HG03095 (cell line): ENCODE results near the gene PCDHGB5.
"Not testable (repeated sequence)": the region's sequence is repeated elsewhere in the genome, so short reads cannot be mapped to it uniquely, and the experiment has no call there.

ENCODE experiments used
- ATAC-seq: cut with Tn5 transposase; IDR thresholded peaks from one replicate; pipeline ENCODE4 v1.9.1; 2021; ENCODE audit warnings: moderate library complexity; ENCODE audit not compliant: unreplicated experiment

The PCDHGB5 gene

GRCh38 chr5:141375444-141376155, 22.1 kb upstream of the PCDHGB5 start:
- not testable (repeated sequence) for ATAC-seq

GRCh38 chr5:141382469-141383294, 15.1 kb upstream of the PCDHGB5 start, which contains the start of gene PCDHGA7:
Gene PCDHGA7, plus strand, starts transcription at chr5:141382742. Its CDS starts 158 bp downstream, at chr5:141382900.
- no peak for ATAC-seq

GRCh38 chr5:141383345-141383744, 14.4 kb upstream of the PCDHGB5 start:
- no peak for ATAC-seq

DNA sequence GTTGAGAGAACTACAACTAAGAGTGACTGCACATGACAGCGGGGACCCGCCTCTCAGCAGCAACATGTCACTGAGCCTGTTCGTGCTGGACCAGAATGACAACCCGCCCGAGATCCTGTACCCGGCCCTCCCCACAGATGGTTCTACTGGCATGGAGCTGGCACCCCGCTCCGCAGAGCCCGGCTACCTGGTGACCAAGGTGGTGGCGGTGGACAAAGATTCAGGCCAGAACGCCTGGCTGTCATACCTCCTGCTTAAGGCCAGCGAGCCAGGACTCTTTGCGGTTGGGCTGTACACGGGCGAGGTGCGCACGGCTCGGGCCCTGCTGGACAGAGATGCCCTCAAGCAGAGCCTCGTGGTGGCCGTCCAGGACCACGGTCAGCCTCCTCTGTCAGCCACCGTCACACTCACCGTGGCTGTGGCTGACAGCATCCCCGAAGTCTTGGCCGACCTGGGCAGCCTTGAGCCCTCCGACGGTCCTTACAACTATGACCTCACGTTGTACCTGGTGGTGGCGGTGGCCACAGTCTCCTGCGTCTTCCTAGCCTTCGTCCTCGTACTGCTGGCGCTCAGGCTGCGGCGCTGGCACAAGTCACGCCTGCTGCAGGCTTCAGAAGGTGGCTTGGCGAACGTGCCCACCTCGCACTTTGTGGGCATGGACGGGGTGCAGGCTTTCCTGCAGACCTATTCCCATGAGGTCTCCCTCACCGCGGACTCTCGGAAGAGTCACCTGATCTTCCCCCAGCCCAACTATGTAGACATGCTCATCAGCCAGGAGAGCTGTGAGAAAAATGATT, 13.1 kb upstream of the PCDHGB5 start:
- no peak for ATAC-seq

DNA sequence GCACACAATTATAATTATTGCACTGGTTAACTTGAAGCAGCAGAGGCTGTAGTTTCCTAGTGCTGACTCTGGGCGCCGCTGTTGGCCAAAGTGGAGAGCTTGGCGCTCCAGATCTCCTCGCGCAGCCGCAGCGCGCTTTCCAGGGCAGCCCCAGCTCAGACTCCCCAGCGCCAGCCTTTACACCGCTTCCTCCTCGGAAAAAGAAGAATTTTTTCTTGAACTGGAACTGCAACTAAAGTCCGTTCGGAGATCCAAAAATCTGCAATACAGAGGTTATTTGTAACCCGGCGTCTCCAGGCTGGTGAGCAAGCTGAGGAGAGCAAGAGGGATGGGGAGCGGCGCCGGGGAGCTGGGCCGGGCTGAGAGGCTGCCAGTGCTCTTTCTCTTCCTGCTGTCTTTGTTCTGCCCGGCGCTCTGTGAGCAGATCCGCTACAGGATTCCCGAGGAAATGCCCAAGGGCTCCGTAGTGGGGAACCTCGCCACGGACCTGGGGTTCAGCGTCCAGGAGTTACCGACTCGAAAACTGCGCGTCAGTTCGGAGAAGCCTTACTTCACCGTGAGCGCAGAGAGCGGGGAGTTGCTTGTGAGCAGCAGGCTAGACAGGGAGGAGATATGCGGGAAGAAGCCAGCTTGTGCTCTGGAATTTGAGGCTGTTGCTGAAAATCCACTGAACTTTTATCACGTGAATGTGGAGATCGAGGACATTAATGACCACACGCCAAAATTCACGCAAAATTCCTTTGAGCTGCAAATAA, 10.0 kb upstream of the PCDHGB5 start, which contains the start of gene PCDHGB4:
Gene PCDHGB4, plus strand, starts transcription at position 142 of the 755 bp plus-strand sequence. Its CDS starts 187 bp downstream, at position 329.
- ATAC-seq = not testable (repeated sequence)

GRCh38 chr5:141388661-141389060, 9.1 kb upstream of the PCDHGB5 start:
- ATAC-seq = no peak

DNA sequence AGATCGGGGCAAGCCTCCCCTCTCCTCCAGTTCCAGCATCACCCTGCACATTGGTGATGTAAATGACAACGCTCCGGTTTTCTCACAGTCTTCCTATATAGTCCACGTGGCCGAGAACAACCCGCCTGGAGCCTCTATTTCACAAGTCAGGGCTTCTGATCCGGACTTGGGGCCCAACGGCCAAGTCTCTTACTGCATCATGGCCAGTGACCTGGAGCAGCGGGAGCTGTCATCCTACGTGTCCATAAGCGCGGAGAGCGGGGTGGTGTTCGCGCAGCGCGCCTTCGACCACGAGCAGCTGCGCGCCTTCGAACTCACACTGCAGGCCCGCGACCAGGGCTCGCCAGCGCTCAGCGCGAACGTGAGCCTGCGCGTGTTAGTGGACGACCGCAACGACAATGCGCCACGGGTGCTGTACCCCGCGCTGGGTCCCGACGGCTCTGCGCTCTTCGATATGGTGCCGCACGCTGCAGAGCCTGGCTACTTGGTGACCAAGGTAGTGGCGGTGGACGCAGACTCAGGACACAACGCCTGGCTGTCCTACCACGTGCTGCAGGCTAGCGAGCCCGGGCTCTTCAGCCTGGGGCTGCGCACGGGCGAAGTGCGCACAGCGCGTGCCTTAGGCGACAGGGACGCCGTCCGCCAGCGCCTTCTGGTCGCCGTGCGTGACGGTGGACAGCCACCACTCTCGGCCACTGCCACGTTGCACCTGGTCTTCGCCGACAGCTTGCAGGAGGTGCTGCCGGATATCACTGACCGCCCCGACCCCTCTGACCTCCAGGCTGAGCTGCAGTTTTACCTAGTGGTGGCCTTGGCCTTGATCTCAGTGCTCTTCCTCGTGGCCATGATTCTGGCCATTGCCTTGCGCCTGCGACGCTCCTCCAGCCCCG, 8.3 kb upstream of the PCDHGB5 start:
- no peak for ATAC-seq

DNA sequence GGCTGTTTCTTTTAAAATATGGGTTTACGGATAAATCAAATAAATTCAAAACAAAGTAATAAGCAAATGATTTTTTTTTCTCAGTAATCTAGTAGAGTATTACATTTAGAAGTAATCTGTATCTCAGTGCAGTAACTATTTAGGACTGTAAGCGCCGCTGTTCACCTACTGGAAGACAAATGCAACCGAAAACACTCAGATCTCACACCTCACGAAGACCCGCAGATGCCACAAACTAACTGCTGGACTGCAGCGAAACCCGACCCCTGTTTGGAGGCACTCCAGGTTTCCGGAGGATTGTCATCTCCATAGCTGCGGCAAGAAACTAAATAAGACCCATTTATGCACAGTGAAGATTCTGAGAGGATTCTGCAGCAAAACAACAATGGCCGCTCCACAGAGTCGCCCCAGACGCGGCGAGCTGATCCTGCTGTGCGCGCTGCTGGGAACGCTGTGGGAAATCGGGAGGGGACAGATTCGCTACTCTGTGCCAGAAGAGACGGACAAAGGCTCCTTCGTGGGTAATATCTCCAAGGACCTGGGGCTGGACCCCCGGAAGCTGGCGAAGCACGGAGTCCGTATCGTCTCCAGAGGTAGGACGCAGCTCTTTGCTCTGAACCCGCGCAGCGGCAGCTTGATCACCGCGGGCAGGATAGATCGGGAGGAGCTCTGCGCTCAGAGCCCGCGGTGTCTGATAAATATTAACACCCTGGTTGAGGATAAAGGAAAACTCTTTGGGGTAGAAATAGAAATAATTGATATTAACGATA, 5.1 kb upstream of the PCDHGB5 start, which contains the start of gene PCDHGA8:
Gene PCDHGA8, plus strand, starts transcription at position 205 of the 770 bp plus-strand sequence. Its CDS starts 181 bp downstream, at position 386.
- no peak for ATAC-seq

- no peak for ATAC-seq
Observed at GRCh38 chr5:141393267-141393666, 4.5 kb upstream of the PCDHGB5 start.

- ATAC-seq = not testable (repeated sequence)
Observed at GRCh38 chr5:141394401-141395187, 3.2 kb upstream of the PCDHGB5 start.

DNA sequence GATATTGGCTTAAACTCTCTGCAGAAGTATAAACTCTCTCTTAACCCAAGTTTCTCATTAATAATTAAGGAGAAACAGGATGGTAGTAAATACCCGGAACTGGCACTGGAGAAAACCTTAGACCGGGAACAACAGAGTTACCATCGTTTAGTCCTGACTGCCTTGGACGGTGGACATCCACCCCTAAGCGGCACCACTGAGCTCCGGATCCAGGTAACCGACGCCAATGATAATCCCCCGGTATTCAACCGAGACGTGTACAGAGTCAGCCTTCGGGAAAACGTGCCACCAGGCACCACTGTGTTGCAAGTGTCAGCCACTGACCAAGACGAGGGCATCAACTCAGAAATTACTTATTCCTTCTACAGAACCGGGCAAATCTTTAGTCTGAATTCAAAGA, 861 bp downstream of the PCDHGB5 start:
- ATAC-seq = no peak

- ATAC-seq = no peak
Observed at GRCh38 chr5:141399555-141400258, 2.0 kb downstream of the PCDHGB5 start.

- ATAC-seq = no peak
Observed at GRCh38 chr5:141402553-141403243, 5.0 kb downstream of the PCDHGB5 start, which contains the start of gene PCDHGA9. Gene PCDHGA9, plus strand, starts transcription at chr5:141402778. Its CDS starts 175 bp downstream, at chr5:141402953.

DNA sequence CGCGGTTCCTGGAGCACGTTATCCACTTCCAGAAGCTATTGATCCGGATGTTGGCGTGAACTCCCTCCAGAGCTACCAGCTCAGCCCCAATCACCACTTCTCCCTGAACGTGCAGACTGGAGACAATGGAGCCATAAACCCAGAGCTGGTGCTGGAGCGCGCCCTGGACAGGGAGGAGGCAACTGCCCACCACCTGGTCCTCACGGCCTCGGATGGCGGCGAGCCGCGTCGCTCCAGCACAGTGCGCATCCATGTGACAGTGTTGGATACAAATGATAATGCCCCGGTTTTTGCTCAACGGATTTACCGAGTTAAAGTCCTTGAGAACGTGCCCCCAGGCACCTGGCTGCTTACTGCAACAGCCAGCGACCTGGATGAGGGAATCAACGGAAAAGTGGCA, 5.6 kb downstream of the PCDHGB5 start:
- no peak for ATAC-seq

DNA sequence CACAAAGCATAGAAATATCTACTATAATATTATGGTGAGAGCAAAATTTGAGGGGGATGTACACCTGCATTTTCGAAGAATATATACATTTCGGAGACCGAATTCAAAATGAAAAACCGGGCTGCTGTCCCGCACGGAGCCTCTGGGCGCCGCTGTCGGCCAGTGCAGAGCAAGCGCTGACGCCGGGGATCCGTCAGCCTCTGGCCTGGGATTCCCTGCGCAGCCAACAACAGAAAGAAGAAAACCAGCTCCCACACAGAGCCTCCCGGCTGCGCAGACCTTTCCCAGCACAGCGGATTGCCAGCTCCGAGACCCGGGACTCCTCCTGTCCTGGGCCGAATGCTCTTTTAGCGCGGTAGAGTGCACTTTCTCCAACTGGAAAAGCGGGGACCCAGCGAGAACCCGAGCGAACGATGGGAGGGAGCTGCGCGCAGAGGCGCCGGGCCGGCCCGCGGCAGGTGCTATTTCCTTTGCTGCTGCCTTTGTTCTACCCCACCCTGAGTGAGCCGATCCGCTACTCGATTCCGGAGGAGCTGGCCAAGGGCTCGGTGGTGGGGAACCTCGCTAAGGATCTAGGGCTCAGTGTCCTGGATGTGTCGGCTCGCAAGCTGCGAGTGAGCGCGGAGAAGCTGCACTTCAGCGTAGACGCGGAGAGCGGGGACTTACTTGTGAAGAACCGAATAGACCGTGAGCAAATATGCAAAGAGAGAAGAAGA, 10.2 kb downstream of the PCDHGB5 start, which contains the start of gene PCDHGB6:
Gene PCDHGB6, plus strand, starts transcription at position 232 of the 716 bp plus-strand sequence. Its CDS starts 182 bp downstream, at position 414.
- peak; percentile 68 for ATAC-seq
